ENCODE measurements around the gene KLRK1.
"Not testable (repeated sequence)": the region's sequence is repeated elsewhere in the genome, so short reads cannot be mapped to it uniquely, and the experiment has no call there.

KLRK1 gene

GRCh38 chr12:10387498-10387897, 2.3 kb downstream of the KLRK1 start:
- not testable (repeated sequence) for DNase-seq

- DNase-seq: no peak
Measured at GRCh38 chr12:10386857-10387256, 3.0 kb downstream of the KLRK1 start.

GRCh38 chr12:10385166-10385613, 4.7 kb downstream of the KLRK1 start:
- DNase-seq: no peak

- no peak for DNase-seq
Measured at GRCh38 chr12:10384191-10384590, 5.7 kb downstream of the KLRK1 start.

- no peak for DNase-seq
Measured at GRCh38 chr12:10381928-10382628, 7.8 kb downstream of the KLRK1 start.

- not testable (repeated sequence) for DNase-seq
Measured at GRCh38 chr12:10378737-10379136, 11.1 kb downstream of the KLRK1 start.

GRCh38 chr12:10374624-10375018, 15.2 kb downstream of the KLRK1 start:
- DNase-seq: no peak

- DNase-seq: no peak
Measured at GRCh38 chr12:10372559-10372958, 17.3 kb downstream of the KLRK1 start.

GRCh38 chr12:10371893-10372535, 17.8 kb downstream of the KLRK1 start:
- DNase-seq: not testable (repeated sequence)

- DNase-seq: no peak
Measured at GRCh38 chr12:10369557-10370415, 20.1 kb downstream of the KLRK1 start.

GRCh38 chr12:10368206-10369171, 21.4 kb downstream of the KLRK1 start:
- DNase-seq: no peak

GRCh38 chr12:10367714-10368113, 22.1 kb downstream of the KLRK1 start:
- not testable (repeated sequence) for DNase-seq

GRCh38 chr12:10366875-10367274, 23.0 kb downstream of the KLRK1 start:
- DNase-seq: no peak

GRCh38 chr12:10365696-10366405, 24.0 kb downstream of the KLRK1 start:
- DNase-seq: no peak

GRCh38 chr12:10364815-10365622, 24.8 kb downstream of the KLRK1 start:
- DNase-seq: peak; percentile 79

GRCh38 chr12:10363914-10364814, 25.7 kb downstream of the KLRK1 start:
- peak; percentile 60 for DNase-seq

- DNase-seq: no peak
Measured at GRCh38 chr12:10363658-10363913, 26.3 kb downstream of the KLRK1 start.

GRCh38 chr12:10362828-10363657, 26.8 kb downstream of the KLRK1 start:
- no peak for DNase-seq

- DNase-seq: no peak
Measured at GRCh38 chr12:10362325-10362724, 27.5 kb downstream of the KLRK1 start.
